CD4-positive, alpha-beta T cell treated with Interleukin-4 for 4 hours (primary cell): ENCODE data around the gene TCF20.

Source experiments
- DNase-seq: peaks from one replicate; pipeline ENCODE4 v3.0.0-alpha.2; 2020

Gene TCF20

GRCh38 chr22:42270510-42271190 is at the start of gene TCF20:
Gene TCF20, minus strand, starts transcription at chr22:42270653. Its CDS starts 55,348 bp downstream, at chr22:42215305.
- peak; percentile 75 for DNase-seq

GRCh38 chr22:42319386-42319785 is 48.9 kb upstream of the TCF20 start:
- no peak for DNase-seq

- DNase-seq: no peak
These were observed 48.5 kb upstream of the TCF20 start for GRCh38 chr22:42318967-42319366.

GRCh38 chr22:42317691-42318547 is 47.5 kb upstream of the TCF20 start:
- DNase-seq: no peak

GRCh38 chr22:42317008-42317407 is 46.6 kb upstream of the TCF20 start:
- peak; percentile 79 for DNase-seq

- no peak for DNase-seq
These were observed 44.9 kb upstream of the TCF20 start for GRCh38 chr22:42315392-42315756.

- no peak for DNase-seq
These were observed 44.4 kb upstream of the TCF20 start for GRCh38 chr22:42314709-42315391.

- DNase-seq: peak; percentile 32
These were observed 43.5 kb upstream of the TCF20 start for GRCh38 chr22:42313804-42314581.

GRCh38 chr22:42313204-42313603 is 42.8 kb upstream of the TCF20 start:
- no peak for DNase-seq

- DNase-seq: no peak
These were observed 40.0 kb upstream of the TCF20 start for GRCh38 chr22:42310291-42311015.

- DNase-seq: no peak
These were observed 39.4 kb upstream of the TCF20 start for GRCh38 chr22:42309865-42310264.

- DNase-seq: no peak
These were observed 38.5 kb upstream of the TCF20 start for GRCh38 chr22:42308892-42309468.

GRCh38 chr22:42307806-42308563 is 37.5 kb upstream of the TCF20 start:
- no peak for DNase-seq

GRCh38 chr22:42306010-42306409 is 35.6 kb upstream of the TCF20 start:
- DNase-seq: no peak

GRCh38 chr22:42304324-42304790 is 33.9 kb upstream of the TCF20 start:
- no peak for DNase-seq

- no peak for DNase-seq
These were observed 33.2 kb upstream of the TCF20 start for GRCh38 chr22:42303396-42304323.

GRCh38 chr22:42301742-42302102 is 31.3 kb upstream of the TCF20 start:
- DNase-seq: no peak

GRCh38 chr22:42301077-42301741 is 30.8 kb upstream of the TCF20 start:
- DNase-seq: no peak
